NCI-H146 (cell line): ENCODE results near the gene ADRA2A.

Experiments used
- DNase-seq: peaks from one replicate; lab custom pipeline; 2025; lab: John Stamatoyannopoulos, UW

Gene ADRA2A

GRCh38 chr10:111110771-111111170 lies 33.9 kb downstream of the ADRA2A start:
- DNase-seq: no peak

- DNase-seq: no peak
Measured at GRCh38 chr10:111112333-111112732, 35.5 kb downstream of the ADRA2A start.

- no peak for DNase-seq
Measured at GRCh38 chr10:111113238-111113960, 36.6 kb downstream of the ADRA2A start.

GRCh38 chr10:111113961-111114757 lies 37.3 kb downstream of the ADRA2A start:
- DNase-seq: no peak

- DNase-seq: no peak
Measured at GRCh38 chr10:111114758-111115500, 38.1 kb downstream of the ADRA2A start.

GRCh38 chr10:111116211-111116610 lies 39.4 kb downstream of the ADRA2A start:
- DNase-seq: no peak

- DNase-seq: no peak
Measured at GRCh38 chr10:111116762-111117445, 40.1 kb downstream of the ADRA2A start.

- DNase-seq: no peak
Measured at GRCh38 chr10:111117528-111118277, 40.9 kb downstream of the ADRA2A start.

GRCh38 chr10:111118758-111119157 lies 41.9 kb downstream of the ADRA2A start:
- no peak for DNase-seq

GRCh38 chr10:111119637-111120036 lies 42.8 kb downstream of the ADRA2A start:
- DNase-seq: no peak

GRCh38 chr10:111122127-111122526 lies 45.3 kb downstream of the ADRA2A start:
- DNase-seq: no peak

- no peak for DNase-seq
Measured at GRCh38 chr10:111123883-111124282, 47.1 kb downstream of the ADRA2A start.

- no peak for DNase-seq
Measured at GRCh38 chr10:111125102-111125501, 48.3 kb downstream of the ADRA2A start.

- DNase-seq: no peak
Measured at GRCh38 chr10:111126077-111126476, 49.2 kb downstream of the ADRA2A start.

- DNase-seq: no peak
Measured at GRCh38 chr10:111127081-111127848, 50.4 kb downstream of the ADRA2A start.

GRCh38 chr10:111128331-111129180 lies 51.7 kb downstream of the ADRA2A start:
- DNase-seq: no peak

- no peak for DNase-seq
Measured at GRCh38 chr10:111129363-111129762, 52.5 kb downstream of the ADRA2A start.

GRCh38 chr10:111130471-111130870 lies 53.6 kb downstream of the ADRA2A start:
- no peak for DNase-seq
